NCI-H2196 (cell line): Measurements from ENCODE around the gene PCDHA2.
"Not testable (repeated sequence)": the region's sequence is repeated elsewhere in the genome, so short reads cannot be mapped to it uniquely, and the experiment has no call there.

Experiments used
- DNase-seq: peaks from one replicate; lab custom pipeline; 2025; ENCODE audit not compliant: unreplicated experiment; lab: John Stamatoyannopoulos, UW

PCDHA2 gene

GRCh38 chr5:140808889-140809291, 14.2 kb downstream of the PCDHA2 start:
- DNase-seq = no peak

- DNase-seq = no peak
Measured at GRCh38 chr5:140821375-140822280, 27.0 kb downstream of the PCDHA2 start, which contains the start of gene PCDHA5. Gene PCDHA5 (plus strand): TSS chr5:140821613.

- DNase-seq = no peak
Measured at GRCh38 chr5:140822281-140822629, 27.6 kb downstream of the PCDHA2 start.

- DNase-seq = not testable (repeated sequence)
Measured at GRCh38 chr5:140822969-140823368, 28.3 kb downstream of the PCDHA2 start.

GRCh38 chr5:140823475-140823874, 28.8 kb downstream of the PCDHA2 start:
- DNase-seq = no peak

- no peak for DNase-seq
Measured at GRCh38 chr5:140827704-140828361, 33.2 kb downstream of the PCDHA2 start, which contains the start of gene PCDHA6. Gene PCDHA6 (plus strand): TSS chr5:140827960. CDS start chr5:140828092, 132 bp downstream.

- DNase-seq = no peak
Measured at GRCh38 chr5:140828362-140828737, 33.7 kb downstream of the PCDHA2 start.

- DNase-seq = not testable (repeated sequence)
Measured at GRCh38 chr5:140829511-140830501, 35.2 kb downstream of the PCDHA2 start.

GRCh38 chr5:140833993-140834392, 39.3 kb downstream of the PCDHA2 start, which contains the start of gene PCDHA7:
Gene PCDHA7 (plus strand): TSS chr5:140834269. CDS start chr5:140834384, 115 bp downstream.
- DNase-seq = no peak

GRCh38 chr5:140834439-140835008, 39.9 kb downstream of the PCDHA2 start:
- DNase-seq = not testable (repeated sequence)

- DNase-seq = no peak
Measured at GRCh38 chr5:140835622-140836510, 41.2 kb downstream of the PCDHA2 start.

- peak; percentile 35 for DNase-seq
Measured at GRCh38 chr5:140840978-140841962, 46.6 kb downstream of the PCDHA2 start, which contains the start of gene PCDHA8. Gene PCDHA8 (plus strand): TSS chr5:140841187. CDS start chr5:140841322, 135 bp downstream.

GRCh38 chr5:140842798-140843733, 48.4 kb downstream of the PCDHA2 start:
- DNase-seq = no peak
